GM12878 (cell line): Measurements from ENCODE around the gene TLL1. TPM values are rescaled to one million over a fixed set of nuclear protein-coding genes. Genes with fewer than 3 reads are reported as not detected.

Source experiments
- ATAC-seq: fragments of 200-7000 bp; cut with Tn5 transposase; 3 replicates; pipeline ENCODE4 v1.9.1; 2020; ENCODE audit warnings: mild to moderate bottlenecking, moderate library complexity
- BruUV-seq: library from RNA; stranded (reverse); fragments of 400-500 nt; replicated peaks from 2 replicates; lab custom pipeline; 2021; lab: Mats Ljungman, UMichigan
- CTCF ChIA-PET: fragments of 300-600 bp; sonication (Branson Sonifier 250); formaldehyde crosslinking; extraction: SDS; loops from one replicate; lab custom pipeline; 2021; ENCODE audit warnings: inconsistent platforms; lab: Yijun Ruan, JAX
- POLR2A ChIA-PET: fragments of 350-600 bp; formaldehyde crosslinking; extraction: SDS; loops from one replicate; lab custom pipeline; 2021; ENCODE audit warnings: inconsistent platforms; lab: Charles Lee
- RAD21 ChIA-PET: fragments of 300-600 bp; sonication (Branson Sonifier 250); formaldehyde crosslinking; loops from one replicate; lab custom pipeline; 2023; ENCODE audit warnings: antibody characterized with exemption; ENCODE audit not compliant: unreplicated experiment; lab: Charles Lee
- SMC1A ChIA-PET: fragments of 300-600 bp; sonication (Branson Sonifier 250); formaldehyde crosslinking; loops from one replicate; lab custom pipeline; 2023; ENCODE audit not compliant: unreplicated experiment, uncharacterized antibody; lab: Charles Lee
- DNase-seq: peaks from one replicate; pipeline ENCODE4 v3.0.0-alpha.2; 2011; ENCODE audit warnings: low read depth, low spot score
- FAIRE-seq: peaks from 3 replicates; lab custom pipeline; 2011; peaks lifted over from hg19 to GRCh38; lab: Jason Lieb, UNC
- H2AFZ ChIP-seq: 2 replicates; pipeline ENCODE4 v1.6.0; 2011; ENCODE audit warnings: low read depth, low read length, control low read depth; ENCODE audit not compliant: control insufficient read depth
- H3K27ac ChIP-seq: 2 replicates; pipeline ENCODE4 v1.5.1; 2011; ENCODE audit warnings: control low read depth; ENCODE audit not compliant: control insufficient read depth, insufficient read depth
- H3K27me3 ChIP-seq, 2 experiments: replicated peaks in 1 of 2; 2 replicates each; pipeline versions ENCODE4 v1.6.0 to v1.6.1; 2011; ENCODE audit warnings: low read length in 1 of 2; ENCODE audit not compliant: control insufficient read depth in 2 of 2, insufficient read depth in 2 of 2
- H3K36me3 ChIP-seq, 2 experiments: 2 replicates each; pipeline ENCODE4 v1.5.1; 2011; ENCODE audit warnings: low read length in 1 of 2; ENCODE audit not compliant: control insufficient read depth in 2 of 2, insufficient read depth in 2 of 2
- H3K4me1 ChIP-seq: 2 replicates; pipeline ENCODE4 v1.6.1; 2011; ENCODE audit warnings: mild to moderate bottlenecking, low read length, moderate library complexity, mixed read lengths; ENCODE audit not compliant: control insufficient read depth, insufficient read depth
- H3K4me2 ChIP-seq: 2 replicates; pipeline ENCODE4 v1.6.0; 2011; ENCODE audit warnings: control low read depth; ENCODE audit not compliant: control insufficient read depth, insufficient read depth
- H3K4me3 ChIP-seq: fragments of 200-600 bp; sonication (generic); 2 replicates; pipeline ENCODE4 v1.5.1; 2016
- H3K79me2 ChIP-seq: 2 replicates; pipeline ENCODE4 v1.6.0; 2011; ENCODE audit warnings: low read length; ENCODE audit not compliant: control insufficient read depth, insufficient read depth
- H3K9ac ChIP-seq: 2 replicates; pipeline ENCODE4 v1.8.0; 2011; ENCODE audit warnings: low read length, control low read depth, mixed read lengths; ENCODE audit not compliant: control insufficient read depth, insufficient read depth
- H3K9me3 ChIP-seq: replicated peaks from 3 replicates; pipeline ENCODE4 v1.5.1; 2011; ENCODE audit warnings: mild to moderate bottlenecking, low read length; ENCODE audit not compliant: control insufficient read depth, insufficient read depth
- H4K20me1 ChIP-seq: 2 replicates; pipeline ENCODE4 v1.6.0; 2011; ENCODE audit not compliant: control insufficient read depth, insufficient read depth
- CBX5 ChIP-seq: sonication (generic); IDR thresholded peaks from 2 replicates; pipeline ENCODE4 v1.6.1; 2016; ENCODE audit warnings: low read depth, moderate library complexity, mild to moderate bottlenecking, inconsistent platforms
- CHD1 ChIP-seq: IDR thresholded peaks from 2 replicates; pipeline ENCODE4 v1.6.1; 2012; ENCODE audit warnings: low read depth, low read length, improper control_type of control experiment
- EZH2 ChIP-seq: IDR thresholded peaks from 2 replicates; pipeline ENCODE4 v1.6.1; 2012; ENCODE audit warnings: low read depth, mild to moderate bottlenecking, control low read depth, inconsistent platforms, low read length, borderline replicate concordance; ENCODE audit not compliant: control insufficient read depth
- IKZF2 ChIP-seq, 2 experiments: fragments of 450-650 bp; IDR thresholded peaks; 2 replicates each; pipeline ENCODE4 v1.6.1; 2017; ENCODE audit warnings: mild to moderate bottlenecking in 2 of 2, moderate library complexity in 2 of 2
- NFIC ChIP-seq: IDR thresholded peaks from 2 replicates; pipeline ENCODE4 v1.6.1; 2012; ENCODE audit warnings: low read depth, mild to moderate bottlenecking, inconsistent platforms, low read length, moderate library complexity
- NFYB ChIP-seq: IDR thresholded peaks from 2 replicates; pipeline ENCODE4 v1.6.1; 2011; ENCODE audit warnings: low read depth, mild to moderate bottlenecking, low read length, improper control_type of control experiment, moderate library complexity; ENCODE audit not compliant: insufficient read depth
- PML ChIP-seq: IDR thresholded peaks from 2 replicates; pipeline ENCODE4 v1.6.1; 2012; ENCODE audit warnings: low read length, inconsistent platforms
- RFX5 ChIP-seq: IDR thresholded peaks from 2 replicates; pipeline ENCODE4 v1.6.1; 2011; ENCODE audit warnings: low read depth, low read length, improper control_type of control experiment
- ZNF384 ChIP-seq: IDR thresholded peaks from 2 replicates; pipeline ENCODE4 v1.6.1; 2012; ENCODE audit warnings: low read depth, mild to moderate bottlenecking, low read length, improper control_type of control experiment, borderline replicate concordance
- in situ Hi-C: fragments of 300-500 bp; cut with MboI; formaldehyde crosslinking; loops from 9 replicates; pipeline ENCODE4 v1.14.3; 2018; ENCODE audit warnings: mixed read lengths
- intact Hi-C: fragments of 100-400 bp; cut with micrococcal nuclease; formaldehyde crosslinking; loops from one replicate; pipeline ENCODE4 v1.14.2; 2022; ENCODE audit not compliant: unreplicated experiment
- polyA plus RNA-seq, 11 experiments: library from polyadenylated mRNA; depleted of rRNA in 4 of 11; unstranded in 6 of 11; stranded (reverse) in 5 of 11; fragments of >200 nt; fragmentation: Nextera tagmentation in 4 of 11; fragmentation: Illumina TruSeq in 1 of 11; extraction: Ambion mirVana in 4 of 11; extraction: Trizol in 1 of 11; gene quantifications; 1 replicate in 1 of 11; 2 replicates in 10 of 11; pipeline versions ENCODE4 v1.2.1 to v1.2.3, GENCODE V29; 2011 to 2016; ENCODE audit warnings: inconsistent platforms in 2 of 11, missing spikeins in 2 of 11, low read depth in 1 of 11
- total RNA-seq, 4 experiments: library from RNA; depleted of rRNA in 3 of 4; stranded (reverse); fragments of >200 nt in 3 of 4; fragmentation: Illumina TruSeq in 1 of 4; extraction: Trizol in 1 of 4; gene quantifications; 2 replicates each; pipeline versions ENCODE4 v1.2.1 to v1.2.3, GENCODE V29; 2013 to 2021
- TF ChIP-seq, protein P1 (sequence below): IDR thresholded peaks from 2 replicates; pipeline ENCODE4 v1.6.1; 2011; ENCODE audit warnings: borderline replicate concordance, low read depth, mild to moderate bottlenecking, moderate library complexity, low read length; ENCODE audit not compliant: insufficient read depth, poor library complexity, severe bottlenecking
- TF ChIP-seq, protein P2 (sequence below): fragments of 450-650 bp; IDR thresholded peaks from 2 replicates; pipeline ENCODE4 v1.6.1; 2017; ENCODE audit warnings: mild to moderate bottlenecking
- TF ChIP-seq, protein P3 (sequence below): fragments of 450-650 bp; IDR thresholded peaks from 2 replicates; pipeline ENCODE4 v1.6.1; 2017; ENCODE audit warnings: mild to moderate bottlenecking, moderate library complexity
- TF ChIP-seq, protein P4 (sequence below): IDR thresholded peaks from 2 replicates; pipeline ENCODE4 v1.6.1; 2011; ENCODE audit warnings: low read depth, low read length, improper control_type of control experiment, borderline replicate concordance
- TF ChIP-seq, protein P5 (sequence below): fragments of 450-650 bp; IDR thresholded peaks from 2 replicates; pipeline ENCODE4 v1.6.1; 2018; ENCODE audit warnings: borderline replicate concordance, mild to moderate bottlenecking; ENCODE audit not compliant: partially characterized antibody

The TLL1 gene
- total and polyA plus RNA-seq, 10 of the 15 experiments (the other 5 are each of a cell fraction or from before 2014, with no cell fraction given), result 0.02 to 0.31 (median 0.05) TPM; not detected in 2

DNA sequence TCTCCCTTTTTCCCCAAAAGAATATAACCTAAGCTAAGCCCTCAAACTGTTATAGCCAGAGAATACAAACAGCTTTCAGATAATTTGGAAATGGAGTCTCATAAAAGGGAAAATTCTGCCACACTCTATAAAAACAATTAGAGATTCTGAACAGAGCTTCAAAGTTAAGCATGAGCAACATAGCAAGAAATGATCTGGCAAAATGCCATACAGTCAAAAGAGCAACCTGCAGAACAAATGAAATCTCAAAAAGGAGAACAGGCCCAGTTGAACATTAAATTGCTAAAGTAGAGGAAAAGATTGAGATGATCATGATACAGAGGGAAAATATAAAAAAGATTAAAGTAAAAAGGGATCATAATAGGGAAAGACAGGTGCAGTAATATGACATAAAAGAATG lies 250.5 kb downstream of the TLL1 start:
- Histone ChIP-seq H3K9ac (no peak overlapping the region), H3K4me2 (no peak overlapping the region), H3K27me3 (no peaks in the 10 kb centered on the region), H3K36me3 (no peaks in the 10 kb centered on the region), H3K4me1 (no peaks in the 10 kb centered on the region), H4K20me1 (no peaks in the 10 kb centered on the region), H3K79me2 (no peaks in the 10 kb centered on the region), H3K4me3 (no peak overlapping the region), H3K9me3 (no peaks in the 10 kb centered on the region), H2AFZ (no peak overlapping the region), H3K27ac (no peak overlapping the region)
- CTCF ChIA-PET, result interaction anchor here (1.4 kb wide), 1 partner anchor 39 kb away, joined by 4 read pairs; no protein-coding TSS in a partner anchor
- POLR2A ChIA-PET, result no interaction called here
- intact Hi-C loops, result no loop called here
- RAD21 ChIA-PET, result no interaction called here
- FAIRE-seq, result no peak
- in situ Hi-C loops, result no loop called here
- SMC1A ChIA-PET, result no interaction called here
- no TSS peak for BruUV-seq
- ATAC-seq, result no peak
- DNase-seq, result no peak
- TF ChIP-seq IKZF2 (IDR thresholded peaks at IDR 0.05) (no peak), EZH2 (no peak), CHD1 (no peak), ZNF384 (no peak), NFIC (no peak), NFYB (no peak), RFX5 (no peak), PML (no peak), CBX5 (no peak)
- TF ChIP-seq, protein P1, sequence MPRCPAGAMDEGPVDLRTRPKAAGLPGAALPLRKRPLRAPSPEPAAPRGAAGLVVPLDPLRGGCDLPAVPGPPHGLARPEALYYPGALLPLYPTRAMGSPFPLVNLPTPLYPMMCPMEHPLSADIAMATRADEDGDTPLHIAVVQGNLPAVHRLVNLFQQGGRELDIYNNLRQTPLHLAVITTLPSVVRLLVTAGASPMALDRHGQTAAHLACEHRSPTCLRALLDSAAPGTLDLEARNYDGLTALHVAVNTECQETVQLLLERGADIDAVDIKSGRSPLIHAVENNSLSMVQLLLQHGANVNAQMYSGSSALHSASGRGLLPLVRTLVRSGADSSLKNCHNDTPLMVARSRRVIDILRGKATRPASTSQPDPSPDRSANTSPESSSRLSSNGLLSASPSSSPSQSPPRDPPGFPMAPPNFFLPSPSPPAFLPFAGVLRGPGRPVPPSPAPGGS, result no peak
- TF ChIP-seq, protein P2, sequence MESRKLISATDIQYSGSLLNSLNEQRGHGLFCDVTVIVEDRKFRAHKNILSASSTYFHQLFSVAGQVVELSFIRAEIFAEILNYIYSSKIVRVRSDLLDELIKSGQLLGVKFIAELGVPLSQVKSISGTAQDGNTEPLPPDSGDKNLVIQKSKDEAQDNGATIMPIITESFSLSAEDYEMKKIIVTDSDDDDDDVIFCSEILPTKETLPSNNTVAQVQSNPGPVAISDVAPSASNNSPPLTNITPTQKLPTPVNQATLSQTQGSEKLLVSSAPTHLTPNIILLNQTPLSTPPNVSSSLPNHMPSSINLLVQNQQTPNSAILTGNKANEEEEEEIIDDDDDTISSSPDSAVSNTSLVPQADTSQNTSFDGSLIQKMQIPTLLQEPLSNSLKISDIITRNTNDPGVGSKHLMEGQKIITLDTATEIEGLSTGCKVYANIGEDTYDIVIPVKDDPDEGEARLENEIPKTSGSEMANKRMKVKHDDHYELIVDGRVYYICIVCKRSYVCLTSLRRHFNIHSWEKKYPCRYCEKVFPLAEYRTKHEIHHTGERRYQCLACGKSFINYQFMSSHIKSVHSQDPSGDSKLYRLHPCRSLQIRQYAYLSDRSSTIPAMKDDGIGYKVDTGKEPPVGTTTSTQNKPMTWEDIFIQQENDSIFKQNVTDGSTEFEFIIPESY, result no peak
- TF ChIP-seq, protein P3, sequence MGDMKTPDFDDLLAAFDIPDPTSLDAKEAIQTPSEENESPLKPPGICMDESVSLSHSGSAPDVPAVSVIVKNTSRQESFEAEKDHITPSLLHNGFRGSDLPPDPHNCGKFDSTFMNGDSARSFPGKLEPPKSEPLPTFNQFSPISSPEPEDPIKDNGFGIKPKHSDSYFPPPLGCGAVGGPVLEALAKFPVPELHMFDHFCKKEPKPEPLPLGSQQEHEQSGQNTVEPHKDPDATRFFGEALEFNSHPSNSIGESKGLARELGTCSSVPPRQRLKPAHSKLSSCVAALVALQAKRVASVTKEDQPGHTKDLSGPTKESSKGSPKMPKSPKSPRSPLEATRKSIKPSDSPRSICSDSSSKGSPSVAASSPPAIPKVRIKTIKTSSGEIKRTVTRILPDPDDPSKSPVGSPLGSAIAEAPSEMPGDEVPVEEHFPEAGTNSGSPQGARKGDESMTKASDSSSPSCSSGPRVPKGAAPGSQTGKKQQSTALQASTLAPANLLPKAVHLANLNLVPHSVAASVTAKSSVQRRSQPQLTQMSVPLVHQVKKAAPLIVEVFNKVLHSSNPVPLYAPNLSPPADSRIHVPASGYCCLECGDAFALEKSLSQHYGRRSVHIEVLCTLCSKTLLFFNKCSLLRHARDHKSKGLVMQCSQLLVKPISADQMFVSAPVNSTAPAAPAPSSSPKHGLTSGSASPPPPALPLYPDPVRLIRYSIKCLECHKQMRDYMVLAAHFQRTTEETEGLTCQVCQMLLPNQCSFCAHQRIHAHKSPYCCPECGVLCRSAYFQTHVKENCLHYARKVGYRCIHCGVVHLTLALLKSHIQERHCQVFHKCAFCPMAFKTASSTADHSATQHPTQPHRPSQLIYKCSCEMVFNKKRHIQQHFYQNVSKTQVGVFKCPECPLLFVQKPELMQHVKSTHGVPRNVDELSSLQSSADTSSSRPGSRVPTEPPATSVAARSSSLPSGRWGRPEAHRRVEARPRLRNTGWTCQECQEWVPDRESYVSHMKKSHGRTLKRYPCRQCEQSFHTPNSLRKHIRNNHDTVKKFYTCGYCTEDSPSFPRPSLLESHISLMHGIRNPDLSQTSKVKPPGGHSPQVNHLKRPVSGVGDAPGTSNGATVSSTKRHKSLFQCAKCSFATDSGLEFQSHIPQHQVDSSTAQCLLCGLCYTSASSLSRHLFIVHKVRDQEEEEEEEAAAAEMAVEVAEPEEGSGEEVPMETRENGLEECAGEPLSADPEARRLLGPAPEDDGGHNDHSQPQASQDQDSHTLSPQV, result no peak
- TF ChIP-seq, protein P4, sequence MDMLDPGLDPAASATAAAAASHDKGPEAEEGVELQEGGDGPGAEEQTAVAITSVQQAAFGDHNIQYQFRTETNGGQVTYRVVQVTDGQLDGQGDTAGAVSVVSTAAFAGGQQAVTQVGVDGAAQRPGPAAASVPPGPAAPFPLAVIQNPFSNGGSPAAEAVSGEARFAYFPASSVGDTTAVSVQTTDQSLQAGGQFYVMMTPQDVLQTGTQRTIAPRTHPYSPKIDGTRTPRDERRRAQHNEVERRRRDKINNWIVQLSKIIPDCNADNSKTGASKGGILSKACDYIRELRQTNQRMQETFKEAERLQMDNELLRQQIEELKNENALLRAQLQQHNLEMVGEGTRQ, result no peak
- TF ChIP-seq, protein P5, sequence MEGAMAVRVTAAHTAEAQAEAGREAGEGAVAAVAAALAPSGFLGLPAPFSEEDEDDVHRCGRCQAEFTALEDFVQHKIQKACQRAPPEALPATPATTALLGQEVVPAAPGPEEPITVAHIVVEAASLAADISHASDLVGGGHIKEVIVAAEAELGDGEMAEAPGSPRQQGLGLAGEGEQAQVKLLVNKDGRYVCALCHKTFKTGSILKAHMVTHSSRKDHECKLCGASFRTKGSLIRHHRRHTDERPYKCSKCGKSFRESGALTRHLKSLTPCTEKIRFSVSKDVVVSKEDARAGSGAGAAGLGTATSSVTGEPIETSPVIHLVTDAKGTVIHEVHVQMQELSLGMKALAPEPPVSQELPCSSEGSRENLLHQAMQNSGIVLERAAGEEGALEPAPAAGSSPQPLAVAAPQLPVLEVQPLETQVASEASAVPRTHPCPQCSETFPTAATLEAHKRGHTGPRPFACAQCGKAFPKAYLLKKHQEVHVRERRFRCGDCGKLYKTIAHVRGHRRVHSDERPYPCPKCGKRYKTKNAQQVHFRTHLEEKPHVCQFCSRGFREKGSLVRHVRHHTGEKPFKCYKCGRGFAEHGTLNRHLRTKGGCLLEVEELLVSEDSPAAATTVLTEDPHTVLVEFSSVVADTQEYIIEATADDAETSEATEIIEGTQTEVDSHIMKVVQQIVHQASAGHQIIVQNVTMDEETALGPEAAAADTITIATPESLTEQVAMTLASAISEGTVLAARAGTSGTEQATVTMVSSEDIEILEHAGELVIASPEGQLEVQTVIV, result no peak
